ENCODE data around the gene TSR3.

TSR3 gene

GRCh38 chr16:1351582-1352362 is at the start of gene TSR3, which contains the start of gene GNPTG:
Gene TSR3 (minus strand): TSS chr16:1351878. CDS start chr16:1351804, 74 bp downstream.
Gene GNPTG (plus strand): TSS chr16:1351931. CDS start chr16:1351966, 35 bp downstream.
- peak; percentile 86 for DNase-seq

- no peak for DNase-seq
Observed at GRCh38 chr16:1401061-1401757, 49.5 kb upstream of the TSR3 start.

GRCh38 chr16:1398826-1399581 is 47.3 kb upstream of the TSR3 start:
- no peak for DNase-seq

GRCh38 chr16:1398351-1398750 is 46.7 kb upstream of the TSR3 start:
- DNase-seq = no peak

GRCh38 chr16:1397779-1398178 is 46.1 kb upstream of the TSR3 start:
- no peak for DNase-seq

- DNase-seq = no peak
Observed at GRCh38 chr16:1395444-1396031, 43.9 kb upstream of the TSR3 start.

GRCh38 chr16:1394367-1394951 is 42.8 kb upstream of the TSR3 start:
- no peak for DNase-seq

- DNase-seq = no peak
Observed at GRCh38 chr16:1393613-1394176, 42.0 kb upstream of the TSR3 start.

- no peak for DNase-seq
Observed at GRCh38 chr16:1392826-1393225, 41.1 kb upstream of the TSR3 start.

- no peak for DNase-seq
Observed at GRCh38 chr16:1390239-1390779, 38.6 kb upstream of the TSR3 start.

GRCh38 chr16:1389762-1390161 is 38.1 kb upstream of the TSR3 start:
- DNase-seq = no peak

- no peak for DNase-seq
Observed at GRCh38 chr16:1387331-1387730, 35.7 kb upstream of the TSR3 start.

- no peak for DNase-seq
Observed at GRCh38 chr16:1385232-1385631, 33.6 kb upstream of the TSR3 start.

- DNase-seq = no peak
Observed at GRCh38 chr16:1383556-1383955, 31.9 kb upstream of the TSR3 start.

GRCh38 chr16:1381612-1382406 is 30.1 kb upstream of the TSR3 start:
- no peak for DNase-seq

GRCh38 chr16:1380195-1380594 is 28.5 kb upstream of the TSR3 start:
- DNase-seq = no peak

GRCh38 chr16:1379304-1380076 is 27.8 kb upstream of the TSR3 start:
- DNase-seq = peak; percentile 58

- DNase-seq = peak; percentile 75
Observed at GRCh38 chr16:1378804-1379303, 27.2 kb upstream of the TSR3 start.

- DNase-seq = no peak
Observed at GRCh38 chr16:1378087-1378803, 26.6 kb upstream of the TSR3 start.
